C4-2B (cell line): ENCODE results near the gene ZNF302.

Experiments used
- H3K27ac ChIP-seq: fragments of 450-650 bp; 2 replicates; pipeline ENCODE4 v1.5.1; 2017
- ZFX ChIP-seq: fragments of 450-650 bp; IDR thresholded peaks from 2 replicates; pipeline ENCODE4 v1.6.1; 2017
- TF ChIP-seq, protein P1 (sequence below): fragments of 450-650 bp; conservative IDR thresholded peaks from 2 replicates; pipeline ENCODE4 v1.5.1; 2017; ENCODE audit warnings: mild to moderate bottlenecking

Gene ZNF302

DNA sequence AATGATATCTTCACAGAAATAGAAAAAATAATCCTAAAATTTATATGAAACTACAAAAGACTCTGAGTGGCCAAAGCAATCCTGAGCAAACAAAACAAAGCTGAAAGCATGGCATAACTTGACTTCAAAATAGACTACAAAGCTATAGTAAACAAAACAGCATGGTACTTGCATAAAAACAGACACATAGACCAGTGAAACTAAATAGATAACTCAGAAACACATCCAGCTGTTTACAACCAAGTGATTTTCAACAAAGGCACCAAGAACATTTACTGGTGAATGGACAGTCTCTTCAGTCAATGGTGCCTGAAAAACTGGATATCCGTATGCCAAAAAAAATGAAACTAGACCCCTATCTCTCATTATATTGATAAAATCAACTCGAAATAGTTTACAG is 25.7 kb upstream of the ZNF302 start:
- no peak for TF ChIP-seq ZFX
- TF ChIP-seq, protein P1, sequence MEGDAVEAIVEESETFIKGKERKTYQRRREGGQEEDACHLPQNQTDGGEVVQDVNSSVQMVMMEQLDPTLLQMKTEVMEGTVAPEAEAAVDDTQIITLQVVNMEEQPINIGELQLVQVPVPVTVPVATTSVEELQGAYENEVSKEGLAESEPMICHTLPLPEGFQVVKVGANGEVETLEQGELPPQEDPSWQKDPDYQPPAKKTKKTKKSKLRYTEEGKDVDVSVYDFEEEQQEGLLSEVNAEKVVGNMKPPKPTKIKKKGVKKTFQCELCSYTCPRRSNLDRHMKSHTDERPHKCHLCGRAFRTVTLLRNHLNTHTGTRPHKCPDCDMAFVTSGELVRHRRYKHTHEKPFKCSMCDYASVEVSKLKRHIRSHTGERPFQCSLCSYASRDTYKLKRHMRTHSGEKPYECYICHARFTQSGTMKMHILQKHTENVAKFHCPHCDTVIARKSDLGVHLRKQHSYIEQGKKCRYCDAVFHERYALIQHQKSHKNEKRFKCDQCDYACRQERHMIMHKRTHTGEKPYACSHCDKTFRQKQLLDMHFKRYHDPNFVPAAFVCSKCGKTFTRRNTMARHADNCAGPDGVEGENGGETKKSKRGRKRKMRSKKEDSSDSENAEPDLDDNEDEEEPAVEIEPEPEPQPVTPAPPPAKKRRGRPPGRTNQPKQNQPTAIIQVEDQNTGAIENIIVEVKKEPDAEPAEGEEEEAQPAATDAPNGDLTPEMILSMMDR, result no peak
- H3K27ac ChIP-seq, result no peak overlapping the region

DNA sequence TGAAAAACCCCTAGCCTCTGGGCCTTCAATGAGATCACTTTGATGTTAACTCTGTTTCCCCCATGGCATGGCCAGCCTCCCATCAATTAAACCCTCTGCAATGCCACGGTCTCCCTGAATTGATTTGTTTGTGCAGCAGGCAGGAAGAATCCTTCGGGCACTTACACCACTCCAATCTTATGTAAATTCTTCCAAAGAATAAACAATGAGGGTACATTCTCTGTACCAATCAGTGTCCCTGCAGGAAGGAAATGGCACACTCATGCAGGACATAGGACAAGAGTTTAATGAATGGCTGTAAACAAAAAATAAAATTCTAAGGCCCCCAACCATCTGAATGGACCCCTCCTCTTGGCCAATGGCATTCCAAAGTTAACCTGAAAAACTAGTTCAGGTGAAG is 22.7 kb upstream of the ZNF302 start:
- H3K27ac ChIP-seq, result peak overlapping the region; percentile 14; the same call in 1 of the 2 replicates
- TF ChIP-seq, protein P1, result no peak
- TF ChIP-seq ZFX, result no peak

DNA sequence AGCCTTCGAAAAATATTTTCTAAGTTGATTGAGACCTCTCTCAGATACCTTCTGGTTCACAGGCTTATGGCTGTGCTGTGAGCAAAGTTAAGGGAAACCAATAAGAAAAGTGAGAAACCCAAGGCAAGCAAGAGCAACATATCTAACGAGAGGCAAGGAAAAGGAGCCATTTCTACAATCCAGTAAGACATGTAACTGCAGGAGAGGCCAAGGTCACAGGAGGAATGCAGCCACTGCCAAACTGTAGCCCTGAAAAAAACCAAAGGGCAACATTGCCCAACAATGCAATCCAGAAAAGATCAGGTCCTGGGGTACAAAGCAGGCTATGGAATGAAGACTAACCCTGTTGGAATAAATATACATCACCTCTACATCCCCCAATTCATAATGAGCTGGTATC is 21.8 kb upstream of the ZNF302 start:
- no peak overlapping the region; the same call in 1 of the 2 replicates for H3K27ac ChIP-seq
- no peak for TF ChIP-seq ZFX
- TF ChIP-seq, protein P1, result no peak

DNA sequence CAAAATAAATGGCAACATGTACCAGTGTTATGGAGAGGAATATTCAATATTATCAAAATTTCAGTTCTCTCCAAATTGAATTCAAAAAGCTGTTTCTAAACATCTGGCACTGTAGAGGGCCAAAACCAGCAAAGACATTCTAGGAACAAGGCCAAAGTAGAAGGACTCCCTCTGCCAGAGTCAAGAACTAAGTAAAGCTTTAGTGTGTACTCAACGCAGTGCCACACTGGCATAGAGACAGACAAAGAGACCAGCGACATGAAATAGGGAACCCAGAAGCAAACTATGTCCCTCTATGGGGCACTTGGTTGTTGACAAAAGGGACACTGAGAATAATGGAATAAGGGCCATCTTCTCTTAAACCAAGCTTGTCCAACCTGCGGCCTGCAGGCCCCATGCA is 16.1 kb upstream of the ZNF302 start:
- peak overlapping the region; percentile 37; the same call in 1 of the 2 replicates for H3K27ac ChIP-seq
- TF ChIP-seq, protein P1, result no peak
- no peak for TF ChIP-seq ZFX

DNA sequence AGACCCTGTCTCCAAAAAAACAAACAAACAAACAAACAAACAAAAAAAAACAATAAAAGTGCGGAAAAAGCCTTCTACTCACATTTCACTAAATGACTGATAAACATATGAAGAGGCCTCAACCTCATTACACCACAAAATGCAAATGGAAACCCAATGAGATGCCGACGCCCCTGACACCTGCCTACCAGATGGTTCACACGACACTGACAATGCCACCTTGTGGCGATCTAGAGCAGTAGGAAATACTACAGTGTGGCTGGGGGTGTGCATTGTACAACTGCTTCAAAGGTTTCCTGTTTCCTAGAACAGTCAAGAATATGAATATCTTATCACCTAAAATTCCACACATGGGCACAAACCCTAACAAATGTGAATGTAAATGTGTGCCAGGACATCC is 14.6 kb upstream of the ZNF302 start:
- TF ChIP-seq, protein P1, result peak; percentile 58
- TF ChIP-seq ZFX, result no peak
- H3K27ac ChIP-seq, result no peak overlapping the region

DNA sequence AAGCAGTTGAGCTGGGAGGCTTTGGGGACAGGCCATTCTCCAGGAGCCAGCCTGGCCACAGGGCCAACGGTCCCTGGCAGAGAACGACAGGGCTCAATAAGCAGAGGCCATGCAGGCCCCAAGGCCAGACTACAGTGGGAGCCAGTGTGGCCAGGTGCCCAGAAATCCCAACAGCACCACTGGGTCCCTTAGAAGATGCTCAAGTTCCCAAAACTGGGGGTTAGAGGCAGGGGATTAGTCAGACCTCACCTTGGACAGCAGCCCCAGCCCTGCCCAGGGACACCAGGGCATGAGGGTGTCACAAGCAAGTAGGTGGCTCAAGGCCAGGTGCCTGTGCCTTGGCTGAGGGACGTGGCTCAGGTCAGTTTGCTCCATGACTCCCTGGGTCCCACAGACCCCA is 13.3 kb upstream of the ZNF302 start:
- TF ChIP-seq, protein P1, result no peak
- TF ChIP-seq ZFX, result no peak
- H3K27ac ChIP-seq, result peak overlapping the region; percentile 8

DNA sequence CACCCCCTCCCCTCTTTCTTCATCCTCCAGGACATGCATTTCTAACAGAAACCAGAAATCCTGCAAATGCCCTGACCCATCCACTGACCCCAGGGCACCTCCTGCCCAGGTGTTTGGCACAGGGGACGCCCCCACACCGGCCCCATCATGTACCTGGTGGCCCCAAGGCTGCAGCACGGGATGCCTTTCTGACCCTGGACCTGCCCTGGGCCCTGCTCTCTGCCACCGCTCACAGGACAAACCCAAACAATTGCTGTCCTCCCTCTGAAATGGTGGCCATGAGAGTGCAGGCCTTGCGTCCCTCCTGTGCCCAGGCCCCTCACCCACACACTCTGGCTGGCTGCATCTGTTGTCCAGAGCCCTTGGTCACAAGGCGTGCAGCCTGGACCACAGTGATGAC is 12.6 kb upstream of the ZNF302 start:
- H3K27ac ChIP-seq, result peak overlapping the region; percentile 8
- TF ChIP-seq, protein P1, result no peak
- no peak for TF ChIP-seq ZFX

DNA sequence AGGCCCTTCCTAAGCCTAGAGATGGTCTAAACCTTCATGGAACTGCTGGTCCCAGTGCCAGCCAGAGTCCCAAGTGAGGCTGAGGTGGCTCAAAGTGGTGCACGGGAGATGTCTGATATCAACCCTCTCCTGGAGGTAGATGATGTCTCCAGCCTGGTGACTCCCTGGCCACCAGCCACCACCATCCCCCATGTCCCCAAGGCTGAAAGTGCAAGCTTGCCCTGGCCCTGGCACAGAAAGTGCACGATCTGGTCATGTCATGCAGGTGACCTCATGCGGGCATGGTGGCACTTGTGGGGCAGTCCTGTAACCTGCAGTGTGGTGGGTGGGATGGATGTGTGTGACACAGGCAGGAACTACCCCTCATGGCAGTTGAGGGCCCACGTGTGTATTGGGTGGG is 12.2 kb upstream of the ZNF302 start:
- peak overlapping the region; percentile 8 for H3K27ac ChIP-seq
